ENCODE measurements around the gene PKP1. TPM values are rescaled to one million over a fixed set of nuclear protein-coding genes. Genes with fewer than 3 reads are reported as not detected.
A peak's percentile ranks its signal among the peaks of the same experiment; 100 is the strongest.

Gene PKP1
- total RNA-seq, 1 experiment from 2014 or later, result 0.30 TPM

- Mint-ChIP-seq H3K4me3 (ENCODE audit: unreplicated experiment) (no peak overlapping the region), H3K4me1 (ENCODE audit: insufficient read depth, unreplicated experiment) (peaks cover 21% of the 10 kb centered on the region), H3K27ac (ENCODE audit: low read depth, unreplicated experiment) (no peak overlapping the region), H3K27me3 (ENCODE audit: insufficient read depth, unreplicated experiment) (peaks cover 10% of the 10 kb centered on the region), H3K36me3 (ENCODE audit: insufficient read depth, unreplicated experiment) (peaks cover 6% of the 10 kb centered on the region), H3K9me3 (ENCODE audit: unreplicated experiment) (no peaks in the 10 kb centered on the region)
- CTCF ChIA-PET, result interaction anchor here (0.6 to 7.7 kb wide), 38 partner anchors 9 to 198 kb away, joined by 3 to 445 read pairs (median 5); no protein-coding TSS in a partner anchor
- intact Hi-C loops (cut with micrococcal nuclease), result loop anchor here (1.0 kb wide), 1 partner anchor 61 kb away; no protein-coding TSS in a partner anchor
- POLR2A ChIA-PET, result interaction anchor here (0.6 to 10.7 kb wide), 14 partner anchors 11 to 193 kb away, joined by 3 to 146 read pairs (median 7); partner anchors contain the start of gene TMEM9
- BruUV-seq (replicated peaks), result no TSS peak
- DNase-seq (ENCODE audit: unreplicated experiment), result no peak
- TF ChIP-seq CTCF (IDR thresholded peaks at IDR 0.05; ENCODE audit: unreplicated experiment), result no peak
These were observed 64.3 kb downstream of the PKP1 start for GRCh38 chr1:201347498-201348210.

- peak; percentile 92 for TF ChIP-seq CTCF (IDR thresholded peaks at IDR 0.05; ENCODE audit: unreplicated experiment)
- Mint-ChIP-seq H3K9me3 (ENCODE audit: unreplicated experiment) (no peaks in the 10 kb centered on the region), H3K4me1 (ENCODE audit: insufficient read depth, unreplicated experiment) (peaks cover 24% of the 10 kb centered on the region), H3K4me3 (ENCODE audit: unreplicated experiment) (no peak overlapping the region), H3K36me3 (ENCODE audit: insufficient read depth, unreplicated experiment) (peaks cover 6% of the 10 kb centered on the region), H3K27ac (ENCODE audit: low read depth, unreplicated experiment) (no peak overlapping the region), H3K27me3 (ENCODE audit: insufficient read depth, unreplicated experiment) (peaks cover 10% of the 10 kb centered on the region)
- ChIA-PET POLR2A (interaction anchor here (0.7 to 10.7 kb wide), 6 partner anchors 12 to 194 kb away, joined by 3 to 146 read pairs (median 16); partner anchors contain the start of gene TMEM9), CTCF (interaction anchor here (0.7 to 7.7 kb wide), 22 partner anchors 10 to 230 kb away, joined by 3 to 445 read pairs (median 10); no protein-coding TSS in a partner anchor)
- DNase-seq (ENCODE audit: unreplicated experiment), result peak; percentile 92
- no TSS peak for BruUV-seq (replicated peaks)
- intact Hi-C loops (cut with micrococcal nuclease), result loop anchor here (1.0 kb wide), 1 partner anchor 60 kb away; no protein-coding TSS in a partner anchor
These were observed 64.9 kb downstream of the PKP1 start for GRCh38 chr1:201348211-201348566.

GRCh38 chr1:201349092-201349491, 65.8 kb downstream of the PKP1 start:
- Mint-ChIP-seq H3K4me1 (ENCODE audit: insufficient read depth, unreplicated experiment) (peaks cover 33% of the 10 kb centered on the region), H3K27ac (ENCODE audit: low read depth, unreplicated experiment) (no peak overlapping the region), H3K36me3 (ENCODE audit: insufficient read depth, unreplicated experiment) (peaks cover 6% of the 10 kb centered on the region), H3K4me3 (ENCODE audit: unreplicated experiment) (no peak overlapping the region), H3K27me3 (ENCODE audit: insufficient read depth, unreplicated experiment) (peaks cover 10% of the 10 kb centered on the region), H3K9me3 (ENCODE audit: unreplicated experiment) (no peaks in the 10 kb centered on the region)
- CTCF ChIA-PET, result interaction anchor here (0.6 to 7.7 kb wide), 22 partner anchors 10 to 377 kb away, joined by 3 to 445 read pairs (median 5); no protein-coding TSS in a partner anchor
- intact Hi-C loops (cut with micrococcal nuclease), result no loop called here
- no peak for DNase-seq (ENCODE audit: unreplicated experiment)
- POLR2A ChIA-PET, result interaction anchor here (1.1 to 10.7 kb wide), 8 partner anchors 11 to 195 kb away, joined by 3 to 146 read pairs (median 8); partner anchors contain the start of gene TMEM9
- TF ChIP-seq CTCF (IDR thresholded peaks at IDR 0.05; ENCODE audit: unreplicated experiment), result no peak
- no TSS peak for BruUV-seq (replicated peaks)

- no peak for TF ChIP-seq CTCF (IDR thresholded peaks at IDR 0.05; ENCODE audit: unreplicated experiment)
These were observed 67.0 kb downstream of the PKP1 start for GRCh38 chr1:201350361-201350725.

More at GRCh38 chr1:201350361-201350725, 67.0 kb downstream of the PKP1 start:
- ChIA-PET CTCF (interaction anchor here (0.6 to 7.7 kb wide), 15 partner anchors 10 to 162 kb away, joined by 3 to 445 read pairs (median 4); no protein-coding TSS in a partner anchor), POLR2A (interaction anchor here (0.6 to 10.7 kb wide), 16 partner anchors 10 to 196 kb away, joined by 3 to 146 read pairs (median 4); partner anchors contain the start of gene TMEM9)
- H3K4me3 Mint-ChIP-seq (ENCODE audit: unreplicated experiment), result no peak overlapping the region
- H3K36me3 Mint-ChIP-seq (ENCODE audit: insufficient read depth, unreplicated experiment), result no peaks in the 10 kb centered on the region
- intact Hi-C loops (cut with micrococcal nuclease), result no loop called here
- H3K4me1 Mint-ChIP-seq (ENCODE audit: insufficient read depth, unreplicated experiment), result peaks cover 38% of the 10 kb centered on the region
- H3K9me3 Mint-ChIP-seq (ENCODE audit: unreplicated experiment), result no peaks in the 10 kb centered on the region
- DNase-seq (ENCODE audit: unreplicated experiment), result no peak
- no peak overlapping the region for H3K27ac Mint-ChIP-seq (ENCODE audit: low read depth, unreplicated experiment)
- H3K27me3 Mint-ChIP-seq (ENCODE audit: insufficient read depth, unreplicated experiment), result peaks cover 10% of the 10 kb centered on the region
- no TSS peak for BruUV-seq (replicated peaks)

Data from MCF 10A (cell line).